Measurements from ENCODE around the gene COBLL1. TPM values are rescaled to one million over a fixed set of nuclear protein-coding genes. Genes with fewer than 3 reads are reported as not detected.

The COBLL1 gene
- total RNA-seq, 1 donor from 2014 or later, result 222 TPM

DNA sequence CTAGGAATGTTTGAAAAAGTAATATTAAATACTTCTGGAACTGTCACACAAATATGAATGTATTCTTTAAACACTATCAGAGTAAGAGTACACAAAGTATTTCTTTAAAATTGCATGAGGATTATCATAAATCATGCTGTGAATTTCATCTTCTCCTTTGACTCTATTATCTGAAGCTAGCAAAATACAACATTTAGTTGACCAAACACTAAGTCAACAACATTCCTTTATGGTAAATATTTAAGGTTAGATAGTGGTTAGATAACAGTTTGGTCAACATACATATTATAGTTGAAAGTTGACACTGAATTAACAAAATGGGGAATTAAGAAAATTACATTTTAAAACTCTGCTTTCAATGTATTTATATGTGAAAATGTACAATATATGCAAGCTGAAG, 148.2 kb downstream of the COBLL1 start:
- H3K4me3 Mint-ChIP-seq, result no peak overlapping the region
- intact Hi-C loops (cut with micrococcal nuclease), result loop anchor here (10.0 kb wide), 1 partner anchor 511 kb away; the partner anchor contains the start of gene SCN3A
- ChIA-PET CTCF (no interaction called here), POLR2A (no interaction called here)
- H3K36me3 Mint-ChIP-seq (ENCODE audit: low read depth), result peaks cover 80% of the 10 kb centered on the region
- H3K4me1 Mint-ChIP-seq, result no peaks in the 10 kb centered on the region
- H3K9me3 Mint-ChIP-seq, result no peaks in the 10 kb centered on the region
- H3K27ac Mint-ChIP-seq, result no peak overlapping the region
- TF ChIP-seq, protein P1, sequence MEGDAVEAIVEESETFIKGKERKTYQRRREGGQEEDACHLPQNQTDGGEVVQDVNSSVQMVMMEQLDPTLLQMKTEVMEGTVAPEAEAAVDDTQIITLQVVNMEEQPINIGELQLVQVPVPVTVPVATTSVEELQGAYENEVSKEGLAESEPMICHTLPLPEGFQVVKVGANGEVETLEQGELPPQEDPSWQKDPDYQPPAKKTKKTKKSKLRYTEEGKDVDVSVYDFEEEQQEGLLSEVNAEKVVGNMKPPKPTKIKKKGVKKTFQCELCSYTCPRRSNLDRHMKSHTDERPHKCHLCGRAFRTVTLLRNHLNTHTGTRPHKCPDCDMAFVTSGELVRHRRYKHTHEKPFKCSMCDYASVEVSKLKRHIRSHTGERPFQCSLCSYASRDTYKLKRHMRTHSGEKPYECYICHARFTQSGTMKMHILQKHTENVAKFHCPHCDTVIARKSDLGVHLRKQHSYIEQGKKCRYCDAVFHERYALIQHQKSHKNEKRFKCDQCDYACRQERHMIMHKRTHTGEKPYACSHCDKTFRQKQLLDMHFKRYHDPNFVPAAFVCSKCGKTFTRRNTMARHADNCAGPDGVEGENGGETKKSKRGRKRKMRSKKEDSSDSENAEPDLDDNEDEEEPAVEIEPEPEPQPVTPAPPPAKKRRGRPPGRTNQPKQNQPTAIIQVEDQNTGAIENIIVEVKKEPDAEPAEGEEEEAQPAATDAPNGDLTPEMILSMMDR (IDR thresholded peaks at IDR 0.05), result no peak
- no peaks in the 10 kb centered on the region for H3K27me3 Mint-ChIP-seq
- DNase-seq (no peak), ATAC-seq (ENCODE audit: low read depth) (no peak)

GRCh38 chr2:164692958-164693357, 148.7 kb downstream of the COBLL1 start:
- H3K9me3 Mint-ChIP-seq, result no peaks in the 10 kb centered on the region
- CTCF ChIA-PET, result no interaction called here
- POLR2A ChIA-PET, result no interaction called here
- H3K4me3 Mint-ChIP-seq, result no peak overlapping the region
- intact Hi-C loops (cut with micrococcal nuclease), result loop anchor here (10.0 kb wide), 1 partner anchor 512 kb away; the partner anchor contains the start of gene SCN3A
- no peak overlapping the region for H3K27ac Mint-ChIP-seq
- TF ChIP-seq, protein P1 (IDR thresholded peaks at IDR 0.05), result no peak
- H3K27me3 Mint-ChIP-seq, result no peaks in the 10 kb centered on the region
- ATAC-seq (ENCODE audit: low read depth), result no peak
- H3K36me3 Mint-ChIP-seq (ENCODE audit: low read depth), result peaks cover 82% of the 10 kb centered on the region
- H3K4me1 Mint-ChIP-seq, result no peaks in the 10 kb centered on the region
- DNase-seq, result no peak

GRCh38 chr2:164692114-164692513, 149.5 kb downstream of the COBLL1 start:
- intact Hi-C loops (cut with micrococcal nuclease), result loop anchor here (10.0 kb wide), 1 partner anchor 513 kb away; the partner anchor contains the start of gene SCN3A
- Mint-ChIP-seq H3K27me3 (no peaks in the 10 kb centered on the region), H3K9me3 (no peaks in the 10 kb centered on the region), H3K36me3 (ENCODE audit: low read depth) (peaks cover 82% of the 10 kb centered on the region), H3K4me1 (no peaks in the 10 kb centered on the region), H3K27ac (no peak overlapping the region), H3K4me3 (no peak overlapping the region)
- ATAC-seq (ENCODE audit: low read depth), result no peak
- CTCF ChIA-PET, result no interaction called here
- DNase-seq, result no peak
- TF ChIP-seq, protein P1 (IDR thresholded peaks at IDR 0.05), result no peak
- POLR2A ChIA-PET, result no interaction called here

- CTCF ChIA-PET, result no interaction called here
- POLR2A ChIA-PET, result no interaction called here
These were observed 150.2 kb downstream of the COBLL1 start for GRCh38 chr2:164691346-164691887.

DNA sequence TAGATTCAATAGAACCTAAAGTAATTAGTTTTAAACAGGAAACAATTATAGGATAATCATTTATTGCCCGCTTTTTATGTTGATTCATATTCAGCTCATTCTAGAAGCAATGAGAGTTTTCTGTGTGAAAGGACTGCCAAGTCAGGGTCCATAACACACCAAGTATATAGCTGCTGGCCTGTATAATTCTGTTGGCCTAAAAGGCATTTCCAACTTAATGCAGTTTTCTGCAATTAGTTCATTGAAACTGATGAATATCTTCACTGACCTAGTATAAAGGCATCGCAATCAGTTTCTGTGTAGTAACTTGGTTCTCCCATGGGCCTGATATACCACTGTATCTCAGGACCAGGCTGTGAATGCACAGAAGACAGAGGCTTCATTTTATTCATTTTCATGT, 151.3 kb downstream of the COBLL1 start:
- POLR2A ChIA-PET, result no interaction called here
- DNase-seq, result no peak
- intact Hi-C loops (cut with micrococcal nuclease), result loop anchor here (10.0 kb wide), 1 partner anchor 514 kb away; the partner anchor contains the start of gene SCN3A
- H3K36me3 Mint-ChIP-seq (ENCODE audit: low read depth), result peaks cover 80% of the 10 kb centered on the region
- CTCF ChIA-PET, result no interaction called here
- H3K4me3 Mint-ChIP-seq, result no peak overlapping the region
- TF ChIP-seq, protein P1 (IDR thresholded peaks at IDR 0.05), result no peak
- no peak for ATAC-seq (ENCODE audit: low read depth)
- H3K27me3 Mint-ChIP-seq, result no peaks in the 10 kb centered on the region
- no peak overlapping the region for H3K27ac Mint-ChIP-seq
- H3K9me3 Mint-ChIP-seq, result no peaks in the 10 kb centered on the region
- H3K4me1 Mint-ChIP-seq, result no peaks in the 10 kb centered on the region

More at GRCh38 chr2:164691346-164691887, 150.2 kb downstream of the COBLL1 start:
- DNase-seq (no peak), ATAC-seq (ENCODE audit: low read depth) (no peak)
- TF ChIP-seq, protein P1 (IDR thresholded peaks at IDR 0.05), result no peak
- H3K4me1 Mint-ChIP-seq, result no peaks in the 10 kb centered on the region
- no peak overlapping the region for H3K4me3 Mint-ChIP-seq
- intact Hi-C loops (cut with micrococcal nuclease), result loop anchor here (10.0 kb wide), 1 partner anchor 513 kb away; the partner anchor contains the start of gene SCN3A
- no peak overlapping the region for H3K27ac Mint-ChIP-seq
- peaks cover 82% of the 10 kb centered on the region for H3K36me3 Mint-ChIP-seq (ENCODE audit: low read depth)
- no peaks in the 10 kb centered on the region for H3K27me3 Mint-ChIP-seq
- H3K9me3 Mint-ChIP-seq, result no peaks in the 10 kb centered on the region
